ENCODE measurements around the gene SEC16B.

Gene SEC16B

DNA sequence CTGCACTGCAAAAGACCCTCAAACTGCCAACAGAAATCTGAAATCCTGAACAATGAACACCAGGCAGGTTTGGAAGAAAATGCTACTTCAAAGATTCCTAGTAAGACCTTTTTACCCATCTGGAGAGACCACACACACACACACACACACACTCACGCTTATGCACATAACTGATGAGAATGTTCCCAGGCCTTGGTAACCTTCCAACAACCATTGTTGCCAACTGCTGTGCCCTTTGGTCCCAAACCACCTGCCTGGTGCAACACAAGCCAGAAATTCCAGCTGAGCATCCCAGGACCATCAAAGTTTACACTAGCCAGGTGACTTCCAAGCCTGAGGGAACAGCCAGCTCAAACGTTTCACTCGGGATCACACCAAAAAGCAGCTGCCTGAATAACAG lies 56.9 kb downstream of the SEC16B start:
- DNase-seq (ENCODE audit: low read depth) = no peak

DNA sequence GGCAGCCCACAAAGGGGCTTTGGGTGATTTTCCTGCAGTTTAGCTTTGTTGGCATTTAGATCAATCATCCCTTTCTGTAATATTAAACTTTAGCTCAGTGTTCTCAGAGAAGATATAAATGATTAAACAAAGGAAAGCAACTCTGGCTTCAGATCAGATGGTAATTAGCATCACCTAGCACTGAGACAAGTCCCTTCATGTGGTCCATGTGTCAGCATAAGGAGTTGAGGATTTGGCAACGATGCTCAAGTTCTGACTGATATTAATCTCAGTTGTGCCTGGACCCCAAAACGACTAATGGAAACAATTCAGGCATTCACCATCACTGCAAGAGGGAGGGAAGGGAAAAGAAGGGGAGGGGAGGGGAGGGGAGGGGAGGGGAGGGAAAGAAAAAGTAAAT lies 60.4 kb downstream of the SEC16B start:
- DNase-seq (ENCODE audit: low read depth) = no peak

DNA sequence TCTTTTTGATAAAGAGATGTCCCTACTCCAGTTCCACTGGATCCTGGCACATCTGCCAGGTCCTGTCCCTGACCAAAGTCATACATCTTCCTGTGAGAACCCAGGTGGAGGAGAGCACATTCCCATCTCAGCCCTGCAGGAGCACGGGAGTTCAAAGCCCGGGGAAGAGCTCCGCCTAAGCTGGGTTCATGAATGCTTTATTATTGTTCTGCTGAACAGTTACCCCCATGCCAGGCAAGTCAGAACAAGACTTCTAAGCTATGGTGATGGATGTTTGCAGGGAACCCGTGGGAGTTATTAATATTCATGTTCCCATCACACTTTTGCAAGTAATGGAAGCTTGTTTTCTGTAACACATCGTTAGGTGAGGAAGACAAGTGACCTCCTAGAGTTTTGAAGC lies 62.9 kb downstream of the SEC16B start:
- DNase-seq (ENCODE audit: low read depth) = no peak

DNA sequence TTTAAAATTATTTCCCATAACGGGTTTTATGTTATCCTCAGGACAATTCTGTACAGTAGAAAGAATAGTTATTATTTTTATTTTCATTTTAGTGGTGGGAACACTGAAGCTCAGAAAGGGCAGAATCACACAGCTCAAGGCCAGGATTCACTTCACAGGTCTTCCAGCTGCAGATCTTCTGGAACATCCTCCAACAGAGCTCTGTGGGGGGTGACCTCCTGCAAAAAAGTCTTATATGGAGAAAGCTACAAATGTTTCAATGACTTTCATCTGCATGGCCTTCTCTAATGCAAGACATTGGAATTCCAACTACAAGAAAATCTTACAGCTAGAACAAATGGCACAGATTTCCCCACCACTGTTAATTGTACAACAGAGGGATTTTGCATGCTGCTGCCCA lies 64.2 kb downstream of the SEC16B start:
- no peak for DNase-seq (ENCODE audit: low read depth)

DNA sequence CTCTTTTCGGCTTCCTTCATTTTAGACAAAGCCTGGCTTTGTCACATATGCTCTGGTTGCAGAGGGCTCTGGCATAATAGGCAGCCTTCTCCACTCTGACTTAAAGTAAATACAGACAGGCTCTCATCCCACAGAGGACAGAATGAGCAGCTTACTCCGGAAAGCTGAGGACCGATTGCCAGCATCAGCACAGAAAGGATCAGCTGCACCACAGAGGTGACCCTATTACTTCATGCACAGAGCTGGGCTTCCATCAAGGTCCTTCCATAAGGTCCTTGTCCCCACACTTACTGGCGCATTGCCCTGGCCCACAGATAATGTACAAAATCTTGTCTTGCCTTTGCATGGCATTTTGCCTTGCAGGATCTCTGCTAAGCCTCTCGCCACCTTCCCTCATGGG lies 67.6 kb downstream of the SEC16B start:
- DNase-seq (ENCODE audit: low read depth) = no peak

DNA sequence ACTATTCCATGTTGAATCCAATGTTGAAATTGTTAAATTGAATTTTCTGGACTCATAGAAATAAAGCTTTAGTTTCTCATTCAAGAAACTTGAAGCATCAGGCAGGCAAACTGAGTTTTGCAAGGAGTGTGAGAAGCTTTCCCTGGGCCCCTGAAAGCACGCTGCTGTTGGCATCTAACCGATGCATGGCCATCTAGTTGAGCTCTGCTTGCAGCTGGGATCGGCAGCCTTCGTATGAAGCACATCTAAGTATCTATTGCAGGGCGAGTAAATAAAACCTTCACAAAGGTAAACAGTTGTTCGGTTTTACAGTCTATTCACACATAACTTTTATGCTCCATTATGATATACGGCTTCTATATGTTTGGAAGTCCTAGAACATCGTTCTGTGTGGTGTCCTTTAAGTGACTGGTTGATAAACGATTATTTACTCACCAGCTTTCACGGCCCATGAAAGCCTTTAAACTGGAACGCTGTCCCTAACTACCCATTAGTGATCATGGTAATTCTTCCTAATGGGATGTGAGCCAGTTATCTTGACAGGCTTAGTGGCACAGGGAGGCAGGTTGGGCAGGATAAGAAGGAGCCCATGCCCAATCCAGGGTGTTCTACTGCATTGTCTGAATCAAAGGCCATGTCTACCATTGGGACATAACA lies 71.7 kb downstream of the SEC16B start:
- DNase-seq (ENCODE audit: low read depth) = no peak

DNA sequence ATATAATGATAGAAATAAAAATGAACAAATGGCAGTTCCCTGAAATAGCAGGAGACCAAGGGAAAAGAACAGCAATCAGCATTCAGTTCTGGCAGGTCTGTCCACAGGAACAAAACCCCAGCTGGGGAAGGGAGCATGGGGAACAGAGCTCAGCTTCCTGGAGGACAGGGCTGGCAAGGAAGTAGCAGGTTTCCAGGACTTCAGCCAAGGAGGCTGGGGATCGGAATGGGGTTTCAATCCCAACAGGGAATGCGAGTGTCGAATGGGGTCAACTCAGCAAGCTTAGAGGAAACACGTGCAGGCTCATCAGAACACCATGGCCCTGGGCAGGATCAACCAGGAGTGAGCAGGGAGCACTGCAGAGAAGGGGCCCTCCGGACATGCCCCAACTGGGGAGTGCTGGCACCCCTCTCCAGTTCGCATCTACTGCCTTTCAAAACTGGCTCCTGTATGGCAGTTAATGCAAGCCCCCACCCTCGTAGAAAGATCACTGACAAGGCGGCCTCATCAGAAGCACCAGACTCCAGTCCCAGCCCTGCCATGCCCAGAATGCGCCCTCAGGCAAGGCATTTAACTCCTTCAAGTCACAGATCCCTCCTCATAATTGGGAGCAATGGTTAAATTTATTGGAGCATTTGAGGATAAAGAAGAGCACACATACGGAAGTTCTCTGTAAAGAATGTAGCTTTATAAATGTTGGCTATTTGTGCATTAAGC lies 72.4 kb downstream of the SEC16B start:
- no peak for DNase-seq (ENCODE audit: low read depth)
